GM12878 (cell line): ENCODE measurements around the gene PFN2. TPM values are rescaled to one million over a fixed set of nuclear protein-coding genes. Genes with fewer than 3 reads are reported as not detected.
A peak's percentile ranks its signal among the peaks of the same experiment; 100 is the strongest.

Source experiments
- ATAC-seq: fragments of 200-7000 bp; cut with Tn5 transposase; 3 replicates; pipeline ENCODE4 v1.9.1; 2020; ENCODE audit warnings: mild to moderate bottlenecking, moderate library complexity
- BruUV-seq: library from RNA; stranded (reverse); fragments of 400-500 nt; replicated peaks from 2 replicates; lab custom pipeline; 2021; lab: Mats Ljungman, UMichigan
- CTCF ChIA-PET: fragments of 300-600 bp; sonication (Branson Sonifier 250); formaldehyde crosslinking; extraction: SDS; loops from one replicate; lab custom pipeline; 2021; ENCODE audit warnings: inconsistent platforms; lab: Yijun Ruan, JAX
- POLR2A ChIA-PET: fragments of 350-600 bp; formaldehyde crosslinking; extraction: SDS; loops from one replicate; lab custom pipeline; 2021; ENCODE audit warnings: inconsistent platforms; lab: Charles Lee
- RAD21 ChIA-PET: fragments of 300-600 bp; sonication (Branson Sonifier 250); formaldehyde crosslinking; loops from one replicate; lab custom pipeline; 2023; ENCODE audit warnings: antibody characterized with exemption; ENCODE audit not compliant: unreplicated experiment; lab: Charles Lee
- SMC1A ChIA-PET: fragments of 300-600 bp; sonication (Branson Sonifier 250); formaldehyde crosslinking; loops from one replicate; lab custom pipeline; 2023; ENCODE audit not compliant: unreplicated experiment, uncharacterized antibody; lab: Charles Lee
- DNase-seq: peaks from one replicate; pipeline ENCODE4 v3.0.0-alpha.2; 2011; ENCODE audit warnings: low read depth, low spot score
- FAIRE-seq: peaks from 3 replicates; lab custom pipeline; 2011; peaks lifted over from hg19 to GRCh38; lab: Jason Lieb, UNC
- H2AFZ ChIP-seq: 2 replicates; pipeline ENCODE4 v1.6.0; 2011; ENCODE audit warnings: low read depth, low read length, control low read depth; ENCODE audit not compliant: control insufficient read depth
- H3K27ac ChIP-seq: 2 replicates; pipeline ENCODE4 v1.5.1; 2011; ENCODE audit warnings: control low read depth; ENCODE audit not compliant: control insufficient read depth, insufficient read depth
- H3K27me3 ChIP-seq, 2 experiments: replicated peaks in 1 of 2; 2 replicates each; pipeline versions ENCODE4 v1.6.0 to v1.6.1; 2011; ENCODE audit warnings: low read length in 1 of 2; ENCODE audit not compliant: control insufficient read depth in 2 of 2, insufficient read depth in 2 of 2
- H3K36me3 ChIP-seq, 2 experiments: 2 replicates each; pipeline ENCODE4 v1.5.1; 2011; ENCODE audit warnings: low read length in 1 of 2; ENCODE audit not compliant: control insufficient read depth in 2 of 2, insufficient read depth in 2 of 2
- H3K4me1 ChIP-seq: 2 replicates; pipeline ENCODE4 v1.6.1; 2011; ENCODE audit warnings: mild to moderate bottlenecking, low read length, moderate library complexity, mixed read lengths; ENCODE audit not compliant: control insufficient read depth, insufficient read depth
- H3K4me2 ChIP-seq: 2 replicates; pipeline ENCODE4 v1.6.0; 2011; ENCODE audit warnings: control low read depth; ENCODE audit not compliant: control insufficient read depth, insufficient read depth
- H3K4me3 ChIP-seq: fragments of 200-600 bp; sonication (generic); 2 replicates; pipeline ENCODE4 v1.5.1; 2016
- H3K79me2 ChIP-seq: 2 replicates; pipeline ENCODE4 v1.6.0; 2011; ENCODE audit warnings: low read length; ENCODE audit not compliant: control insufficient read depth, insufficient read depth
- H3K9ac ChIP-seq: 2 replicates; pipeline ENCODE4 v1.8.0; 2011; ENCODE audit warnings: low read length, control low read depth, mixed read lengths; ENCODE audit not compliant: control insufficient read depth, insufficient read depth
- H3K9me3 ChIP-seq: replicated peaks from 3 replicates; pipeline ENCODE4 v1.5.1; 2011; ENCODE audit warnings: mild to moderate bottlenecking, low read length; ENCODE audit not compliant: control insufficient read depth, insufficient read depth
- H4K20me1 ChIP-seq: 2 replicates; pipeline ENCODE4 v1.6.0; 2011; ENCODE audit not compliant: control insufficient read depth, insufficient read depth
- BCL11A ChIP-seq: IDR thresholded peaks from 2 replicates; pipeline ENCODE4 v1.6.1; 2011; ENCODE audit warnings: low read depth, low read length
- CHD4 ChIP-seq: fragments of 200-600 bp; sonication (generic); IDR thresholded peaks from 2 replicates; pipeline ENCODE4 v1.6.1; 2016; ENCODE audit warnings: mild to moderate bottlenecking
- IRF5 ChIP-seq: fragments of 450-650 bp; IDR thresholded peaks from 2 replicates; pipeline ENCODE4 v1.6.1; 2017; ENCODE audit warnings: borderline replicate concordance
- JUND ChIP-seq: IDR thresholded peaks from 2 replicates; pipeline ENCODE4 v1.6.1; 2012; ENCODE audit warnings: low read depth, mild to moderate bottlenecking, low read length, improper control_type of control experiment, moderate library complexity
- KLF5 ChIP-seq: fragments of 450-650 bp; IDR thresholded peaks from 2 replicates; pipeline ENCODE4 v1.6.1; 2014; ENCODE audit warnings: mild to moderate bottlenecking; ENCODE audit not compliant: partially characterized antibody
- MEF2B ChIP-seq: fragments of 450-650 bp; IDR thresholded peaks from 2 replicates; pipeline ENCODE4 v1.6.1; 2018; ENCODE audit warnings: mild to moderate bottlenecking, moderate library complexity; ENCODE audit not compliant: partially characterized antibody, poor library complexity, severe bottlenecking
- MTA3 ChIP-seq: IDR thresholded peaks from 2 replicates; pipeline ENCODE4 v1.6.1; 2012; ENCODE audit warnings: low read length, inconsistent platforms, borderline replicate concordance
- NFYA ChIP-seq: IDR thresholded peaks from 2 replicates; pipeline ENCODE4 v1.6.1; 2011; ENCODE audit warnings: low read depth, mild to moderate bottlenecking, low read length, improper control_type of control experiment, borderline replicate concordance
- NRF1 ChIP-seq: conservative IDR thresholded peaks from 2 replicates; pipeline ENCODE4 v1.6.1; 2011; ENCODE audit warnings: mild to moderate bottlenecking, low read depth, low read length, improper control_type of control experiment
- WRNIP1 ChIP-seq: IDR thresholded peaks from 2 replicates; pipeline ENCODE4 v1.6.1; 2011; ENCODE audit warnings: low read depth, low read length, improper control_type of control experiment, borderline replicate concordance
- ZNF217 ChIP-seq: fragments of 450-650 bp; IDR thresholded peaks from 2 replicates; pipeline ENCODE4 v1.6.1; 2017; ENCODE audit warnings: antibody characterized with exemption, mild to moderate bottlenecking
- in situ Hi-C: fragments of 300-500 bp; cut with MboI; formaldehyde crosslinking; loops from 9 replicates; pipeline ENCODE4 v1.14.3; 2018; ENCODE audit warnings: mixed read lengths
- intact Hi-C: fragments of 100-400 bp; cut with micrococcal nuclease; formaldehyde crosslinking; loops from one replicate; pipeline ENCODE4 v1.14.2; 2022; ENCODE audit not compliant: unreplicated experiment
- polyA plus RNA-seq, 11 experiments: library from polyadenylated mRNA; depleted of rRNA in 4 of 11; unstranded in 6 of 11; stranded (reverse) in 5 of 11; fragments of >200 nt; fragmentation: Nextera tagmentation in 4 of 11; fragmentation: Illumina TruSeq in 1 of 11; extraction: Ambion mirVana in 4 of 11; extraction: Trizol in 1 of 11; gene quantifications; 1 replicate in 1 of 11; 2 replicates in 10 of 11; pipeline versions ENCODE4 v1.2.1 to v1.2.3, GENCODE V29; 2011 to 2016; ENCODE audit warnings: inconsistent platforms in 2 of 11, missing spikeins in 2 of 11, low read depth in 1 of 11
- total RNA-seq, 4 experiments: library from RNA; depleted of rRNA in 3 of 4; stranded (reverse); fragments of >200 nt in 3 of 4; fragmentation: Illumina TruSeq in 1 of 4; extraction: Trizol in 1 of 4; gene quantifications; 2 replicates each; pipeline versions ENCODE4 v1.2.1 to v1.2.3, GENCODE V29; 2013 to 2021
- TF ChIP-seq, protein P1 (sequence below): fragments of 450-650 bp; IDR thresholded peaks from 2 replicates; pipeline ENCODE4 v1.6.1; 2017; ENCODE audit warnings: mild to moderate bottlenecking, low read depth, inconsistent platforms; ENCODE audit not compliant: poor library complexity, severe bottlenecking

PFN2 gene
- total and polyA plus RNA-seq, 10 of the 15 experiments (the other 5 are each of a cell fraction or from before 2014, with no cell fraction given) = 3.1 to 78.9 (median 5.3) TPM

DNA sequence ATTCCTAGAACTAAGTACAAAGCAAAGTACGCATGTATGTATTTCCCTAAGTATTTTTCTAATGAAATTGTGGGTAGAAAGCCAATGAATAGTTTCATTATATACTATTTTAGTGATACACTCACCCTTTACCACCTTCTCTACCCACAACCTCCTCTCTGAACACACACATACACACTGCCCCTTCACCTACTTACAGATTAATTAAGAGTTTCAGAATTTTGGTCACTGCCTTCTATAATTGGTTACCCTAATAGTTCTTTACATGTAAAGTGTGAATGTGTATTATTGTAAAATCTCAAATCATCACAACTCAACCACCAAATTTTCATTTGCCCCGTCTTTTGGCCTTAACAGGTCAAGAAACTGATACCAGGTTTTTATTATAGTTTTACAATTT lies 7.2 kb downstream of the PFN2 start (continued):
- peak; percentile 66 for TF ChIP-seq MEF2B
- no peak for TF ChIP-seq KLF5
- TF ChIP-seq, protein P1, sequence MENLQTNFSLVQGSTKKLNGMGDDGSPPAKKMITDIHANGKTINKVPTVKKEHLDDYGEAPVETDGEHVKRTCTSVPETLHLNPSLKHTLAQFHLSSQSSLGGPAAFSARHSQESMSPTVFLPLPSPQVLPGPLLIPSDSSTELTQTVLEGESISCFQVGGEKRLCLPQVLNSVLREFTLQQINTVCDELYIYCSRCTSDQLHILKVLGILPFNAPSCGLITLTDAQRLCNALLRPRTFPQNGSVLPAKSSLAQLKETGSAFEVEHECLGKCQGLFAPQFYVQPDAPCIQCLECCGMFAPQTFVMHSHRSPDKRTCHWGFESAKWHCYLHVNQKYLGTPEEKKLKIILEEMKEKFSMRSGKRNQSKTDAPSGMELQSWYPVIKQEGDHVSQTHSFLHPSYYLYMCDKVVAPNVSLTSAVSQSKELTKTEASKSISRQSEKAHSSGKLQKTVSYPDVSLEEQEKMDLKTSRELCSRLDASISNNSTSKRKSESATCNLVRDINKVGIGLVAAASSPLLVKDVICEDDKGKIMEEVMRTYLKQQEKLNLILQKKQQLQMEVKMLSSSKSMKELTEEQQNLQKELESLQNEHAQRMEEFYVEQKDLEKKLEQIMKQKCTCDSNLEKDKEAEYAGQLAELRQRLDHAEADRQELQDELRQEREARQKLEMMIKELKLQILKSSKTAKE = peak; percentile 25

DNA sequence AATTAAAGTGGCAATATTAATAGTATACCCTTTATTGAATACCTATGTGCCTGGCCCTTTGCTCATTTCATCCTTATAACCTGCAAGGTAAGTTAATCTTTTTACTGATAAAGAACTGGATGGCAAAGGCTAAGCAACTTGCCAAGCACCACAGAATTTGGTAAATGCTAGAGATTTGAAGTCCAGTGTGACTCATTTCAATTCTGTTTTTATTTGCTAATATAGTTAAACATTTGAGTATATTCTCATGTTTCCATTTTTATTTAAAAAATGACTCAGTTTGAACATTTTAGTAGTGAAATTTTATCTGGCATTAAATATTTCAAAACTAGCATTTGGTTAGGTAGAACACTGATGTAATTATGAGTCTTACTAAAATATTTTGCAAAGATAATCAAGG lies 11.3 kb downstream of the PFN2 start:
- Histone ChIP-seq H3K9ac (no peak overlapping the region), H2AFZ (no peak overlapping the region), H3K4me3 (no peak overlapping the region), H3K36me3 (no peaks in the 10 kb centered on the region), H3K79me2 (no peaks in the 10 kb centered on the region), H3K4me1 (no peaks in the 10 kb centered on the region), H3K27me3 (no peaks in the 10 kb centered on the region), H3K9me3 (no peaks in the 10 kb centered on the region), H4K20me1 (no peaks in the 10 kb centered on the region), H3K4me2 (no peak overlapping the region), H3K27ac (no peak overlapping the region)
- intact Hi-C loops (no loop called here), in situ Hi-C loops (loop anchor here (25.0 kb wide), 1 partner anchor 553 kb away; no protein-coding TSS in a partner anchor)
- ATAC-seq = no peak
- SMC1A ChIA-PET = interaction anchor here (2.2 to 2.5 kb wide), 3 partner anchors 23 to 261 kb away, joined by 7 to 23 read pairs (median 9); no protein-coding TSS in a partner anchor
- TF ChIP-seq MTA3 (no peak), WRNIP1 (no peak), ZNF217 (no peak), BCL11A (no peak), IRF5 (no peak), NRF1 (no peak), CHD4 (no peak), JUND (no peak), NFYA (no peak)
- BruUV-seq = no TSS peak
- POLR2A ChIA-PET = no interaction called here
- FAIRE-seq = no peak
- DNase-seq = no peak
- RAD21 ChIA-PET = interaction anchor here (0.8 kb wide), 1 partner anchor 80 kb away, joined by 4 read pairs; no protein-coding TSS in a partner anchor
- CTCF ChIA-PET = interaction anchor here (1.2 to 6.6 kb wide), 4 partner anchors 8 to 33 kb away, joined by 3 to 42 read pairs (median 18); no protein-coding TSS in a partner anchor
